IPS-NIHi11 (cell line): Measurements from ENCODE around the gene PHC2.

Source experiments
- DNase-seq: peaks from one replicate; pipeline ENCODE4 v3.0.0; 2012; ENCODE audit warnings: mixed read lengths, low spot score

PHC2 gene

DNA sequence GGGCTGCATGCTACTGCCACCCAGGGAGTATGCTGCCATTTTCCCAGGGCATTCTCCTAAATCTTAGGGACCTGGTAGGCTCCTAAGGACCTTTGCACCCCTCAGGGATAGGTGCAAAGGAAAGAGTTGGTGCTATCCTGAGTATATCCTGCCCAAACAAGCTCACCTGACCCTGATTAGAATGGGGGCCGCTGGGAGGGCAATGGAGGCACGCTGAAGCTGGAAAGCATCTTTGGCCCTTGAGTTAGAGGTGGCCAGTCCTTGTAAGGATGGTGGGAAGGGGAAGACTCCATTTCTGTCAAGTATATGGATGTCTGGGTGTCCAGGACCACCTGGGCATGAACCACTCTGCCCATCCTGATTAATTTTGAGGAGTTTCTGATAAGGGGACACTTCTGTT is 61.1 kb downstream of the PHC2 start:
- no peak for DNase-seq

DNA sequence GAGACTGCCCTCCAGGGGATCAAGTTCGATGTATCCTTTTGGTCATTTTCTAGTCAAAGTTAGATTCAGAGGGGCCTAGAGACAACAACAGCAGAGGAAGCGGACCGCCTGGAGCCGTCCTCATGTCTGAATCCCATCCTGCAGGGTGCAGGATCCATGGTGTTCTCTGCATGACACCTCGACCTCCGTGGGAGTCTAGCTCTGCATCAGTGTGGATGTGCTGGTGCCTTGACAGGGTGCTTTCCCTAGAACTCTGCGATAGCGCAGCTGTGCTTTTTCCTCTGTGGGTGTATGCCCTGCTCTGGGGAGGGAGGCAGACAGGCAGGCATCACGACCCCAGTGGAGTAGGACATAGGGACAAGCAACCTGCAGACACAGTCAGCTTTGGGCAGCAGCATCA is 61.8 kb downstream of the PHC2 start:
- DNase-seq, result no peak

DNA sequence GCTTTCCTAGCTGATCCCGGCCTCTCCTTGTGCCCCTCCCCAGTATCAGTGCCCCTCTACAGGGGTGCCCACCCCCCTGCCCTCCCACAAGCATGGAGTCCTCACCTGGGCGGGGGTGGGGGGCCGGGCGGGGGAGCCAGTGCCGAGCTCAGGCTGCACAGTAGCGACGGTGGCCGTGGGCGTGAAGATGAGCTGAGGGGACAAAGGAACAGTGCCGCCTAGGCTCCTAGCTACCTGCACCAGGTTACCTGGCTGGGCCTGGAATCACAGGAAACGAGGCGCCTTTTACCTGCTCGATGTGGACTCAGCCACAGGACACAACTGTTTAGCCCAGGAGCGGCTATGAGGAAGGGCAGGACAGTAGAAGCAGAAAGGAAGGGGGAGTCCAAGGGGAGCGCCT is 62.5 kb downstream of the PHC2 start:
- no peak for DNase-seq

DNA sequence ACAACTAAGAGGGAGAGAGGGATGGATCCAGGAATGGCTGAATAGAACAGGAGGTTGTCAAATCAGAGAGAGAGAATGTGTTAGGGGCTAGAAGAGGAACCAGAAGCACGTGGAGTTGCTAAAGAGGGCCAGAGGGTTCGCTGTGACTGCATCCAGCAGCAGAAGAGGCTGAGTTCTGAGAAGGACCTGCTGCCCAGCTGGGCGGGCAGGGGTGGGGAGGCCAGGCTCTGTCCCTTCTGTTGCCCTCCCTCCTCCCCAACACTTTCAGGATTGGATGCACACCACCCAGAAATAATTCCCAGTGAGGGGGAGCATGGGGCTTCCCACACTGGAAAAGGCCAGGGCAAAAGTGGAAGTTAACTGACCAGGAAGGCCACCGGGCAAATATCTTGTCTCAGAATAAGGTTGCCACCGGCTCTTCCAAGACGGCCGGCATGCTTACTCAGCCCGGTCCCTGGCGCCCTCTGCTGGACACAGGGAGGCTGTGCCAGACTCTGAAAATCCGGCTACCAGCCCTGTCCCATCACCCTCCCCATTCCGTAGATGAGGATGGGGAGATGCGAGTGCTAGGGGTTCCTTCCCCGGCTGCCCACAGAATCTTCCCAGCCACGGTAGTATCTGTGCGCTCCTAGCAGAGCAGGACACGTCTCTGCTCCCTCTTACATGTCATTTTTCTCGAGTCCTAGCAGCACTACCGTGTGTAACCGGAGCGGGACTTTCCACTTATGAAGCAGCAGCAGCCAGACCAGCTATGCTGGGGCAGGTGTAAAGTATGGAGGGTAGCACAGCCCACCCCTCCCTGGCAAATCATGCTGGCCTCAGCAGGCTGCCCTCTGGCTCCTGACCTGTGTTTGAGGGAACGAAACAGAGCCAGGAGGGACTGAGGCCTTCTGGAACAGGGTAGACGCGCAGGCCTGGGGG is 63.1 kb downstream of the PHC2 start:
- peak; percentile 89 for DNase-seq

DNA sequence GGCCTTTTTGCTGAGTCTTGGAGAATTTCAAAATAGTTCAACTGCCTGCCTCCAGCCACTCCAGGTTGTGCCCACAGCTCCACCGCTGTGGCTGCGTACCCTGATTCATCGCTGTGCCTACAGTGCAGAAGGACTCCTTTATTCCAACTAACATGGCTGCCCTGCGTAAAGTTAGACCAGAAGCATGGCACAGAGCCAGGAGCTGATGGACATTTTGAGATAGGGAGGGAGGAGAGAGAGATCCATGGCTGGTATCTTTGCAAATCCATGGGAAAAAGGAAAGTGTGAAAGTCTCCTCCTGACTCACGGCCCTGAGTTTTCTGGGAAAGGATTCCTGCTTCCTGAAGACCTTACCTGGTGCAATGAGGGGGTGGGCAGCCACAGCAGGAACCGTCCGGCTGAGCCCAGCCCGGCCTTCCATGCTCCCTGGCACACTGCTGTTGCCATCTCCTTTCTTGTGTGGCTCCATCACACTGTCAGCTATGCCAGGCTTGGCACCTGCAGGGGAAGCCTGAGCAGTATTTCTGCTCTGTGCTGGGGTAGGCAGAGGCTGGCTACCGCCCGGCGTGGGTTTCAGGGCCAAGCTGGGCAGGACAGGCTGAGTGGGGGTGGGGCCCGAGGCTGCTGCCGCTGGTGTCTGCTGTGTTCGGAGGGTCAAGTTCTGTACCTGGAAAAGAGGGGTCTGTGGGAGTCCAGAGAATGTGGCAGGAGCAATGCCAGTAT is 64.0 kb downstream of the PHC2 start:
- DNase-seq, result no peak

DNA sequence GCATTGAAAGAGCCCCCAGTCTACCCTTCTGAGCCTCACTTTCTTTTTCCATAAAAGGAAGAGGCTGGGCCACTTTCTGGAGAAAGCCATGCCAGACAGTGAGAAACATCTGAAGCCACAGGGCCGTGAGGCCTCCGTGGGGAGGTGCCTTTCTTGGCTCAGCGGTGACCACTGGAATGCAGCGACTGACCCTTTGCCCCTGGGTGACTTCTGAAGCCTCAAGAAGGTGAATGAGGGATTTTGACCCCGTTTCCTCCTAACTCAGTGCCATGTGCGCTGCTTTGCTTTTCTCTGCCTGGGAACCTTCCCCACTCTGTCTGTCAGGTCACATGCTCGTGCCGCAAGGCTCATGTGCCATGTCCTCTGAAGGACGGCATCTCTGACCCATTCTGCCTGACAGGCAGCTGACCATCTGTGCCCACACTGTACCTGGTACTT is 65.3 kb downstream of the PHC2 start:
- DNase-seq, result no peak

DNA sequence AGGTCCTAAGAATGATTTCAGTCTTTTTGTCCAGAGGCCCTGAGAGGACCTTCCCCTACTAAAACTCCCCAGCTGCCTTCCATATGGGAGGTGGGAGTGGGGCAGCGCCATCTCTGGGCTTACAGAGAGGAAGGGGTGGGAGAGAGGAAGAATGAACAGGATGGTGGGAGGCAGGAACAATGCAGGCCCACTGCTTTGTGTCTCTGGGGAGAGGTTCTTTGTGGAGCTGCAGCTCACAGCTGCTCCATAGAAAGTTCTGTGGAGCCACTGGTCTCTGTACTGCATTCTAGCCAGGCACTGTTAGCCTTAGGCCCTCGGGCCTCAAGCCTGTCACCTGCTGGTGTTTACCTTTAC is 66.4 kb downstream of the PHC2 start:
- no peak for DNase-seq

DNA sequence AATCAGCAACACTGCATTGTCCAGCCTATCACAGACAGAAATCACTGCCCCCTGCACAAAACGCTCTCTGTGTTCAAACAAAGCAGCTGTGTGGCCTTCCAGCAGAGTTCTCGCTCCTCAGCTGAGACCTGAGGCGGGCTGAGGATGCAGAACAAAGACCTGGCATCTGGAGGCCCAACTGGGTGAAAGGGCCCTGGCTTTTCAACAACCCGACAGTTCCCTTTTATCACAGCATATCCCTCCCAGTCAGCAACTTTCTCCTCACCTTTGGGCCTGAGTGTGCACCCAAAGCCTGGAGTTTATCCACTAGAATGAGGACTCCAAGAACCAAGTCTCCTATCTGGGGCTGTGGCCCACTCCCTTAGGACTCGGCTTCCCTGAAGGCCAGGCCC is 67.4 kb downstream of the PHC2 start:
- no peak for DNase-seq

DNA sequence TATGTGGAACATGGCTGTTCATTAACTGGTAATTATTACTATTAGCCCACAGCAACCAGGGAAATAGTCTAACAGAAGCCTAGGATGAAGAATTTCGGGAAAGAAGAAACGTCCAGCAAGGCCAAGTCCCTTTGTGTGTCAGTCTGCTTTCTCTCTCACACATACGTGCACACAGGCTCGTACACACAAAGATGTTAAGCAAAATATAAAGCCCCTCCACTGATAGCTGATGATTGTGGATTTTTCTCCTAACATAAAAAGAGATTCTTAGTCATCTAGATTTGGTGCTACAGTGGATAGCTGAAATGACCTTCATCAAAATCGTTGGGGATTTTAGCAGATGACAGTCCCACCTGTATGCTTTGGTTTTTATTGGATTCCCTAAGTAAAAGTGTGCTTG is 67.9 kb downstream of the PHC2 start:
- DNase-seq, result no peak

DNA sequence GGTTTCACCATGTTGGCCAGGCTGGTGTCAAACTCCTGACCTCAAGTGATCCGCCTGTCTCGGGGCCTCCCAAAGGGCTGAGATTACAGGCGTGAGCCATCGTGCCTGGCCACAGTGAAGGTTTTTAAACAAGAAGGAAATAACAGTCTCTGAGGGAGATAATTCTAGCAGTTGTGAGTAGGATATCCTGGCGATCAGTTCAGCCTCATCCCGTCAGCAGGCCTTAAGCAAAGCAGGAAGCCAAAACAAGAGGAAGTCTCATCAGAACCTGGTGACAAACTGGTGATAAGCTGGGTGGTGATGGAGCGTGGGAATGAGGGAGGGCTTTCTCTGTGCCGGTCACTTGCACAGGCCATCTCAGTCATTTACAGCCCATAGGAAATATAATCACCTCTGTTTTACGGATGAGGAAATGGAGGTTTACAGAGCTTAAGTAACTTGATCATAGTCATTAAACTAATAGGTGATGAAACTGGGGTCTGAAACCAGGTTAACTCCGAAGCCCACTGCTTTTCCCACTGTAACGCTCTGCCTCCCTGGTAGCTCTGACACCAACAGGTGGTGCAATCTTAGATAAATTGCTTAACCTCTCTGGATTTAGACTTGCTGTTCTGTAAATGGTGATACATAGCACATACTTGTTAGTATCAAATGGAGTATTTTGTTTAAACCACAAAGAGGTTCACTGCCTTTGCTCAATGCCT is 69.2 kb downstream of the PHC2 start:
- no peak for DNase-seq

DNA sequence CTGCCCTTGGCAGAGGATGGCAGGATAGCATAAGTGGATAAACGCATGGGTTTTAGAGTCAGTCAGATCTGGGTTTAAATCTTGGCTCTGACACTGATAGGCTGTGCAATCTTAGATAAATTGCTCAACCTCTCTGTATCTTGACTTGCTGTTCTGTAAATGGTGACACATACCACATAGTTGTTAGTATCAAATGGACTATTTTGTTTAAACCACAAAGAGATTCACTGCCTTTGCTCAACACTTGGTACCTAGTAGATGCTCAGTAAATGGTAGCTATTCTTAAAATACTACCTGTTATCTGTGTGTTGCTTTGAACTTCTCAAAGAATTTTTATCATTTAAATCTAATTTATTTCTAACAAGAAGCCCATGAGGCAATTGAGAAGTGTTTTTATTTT is 70.5 kb downstream of the PHC2 start:
- DNase-seq, result no peak

DNA sequence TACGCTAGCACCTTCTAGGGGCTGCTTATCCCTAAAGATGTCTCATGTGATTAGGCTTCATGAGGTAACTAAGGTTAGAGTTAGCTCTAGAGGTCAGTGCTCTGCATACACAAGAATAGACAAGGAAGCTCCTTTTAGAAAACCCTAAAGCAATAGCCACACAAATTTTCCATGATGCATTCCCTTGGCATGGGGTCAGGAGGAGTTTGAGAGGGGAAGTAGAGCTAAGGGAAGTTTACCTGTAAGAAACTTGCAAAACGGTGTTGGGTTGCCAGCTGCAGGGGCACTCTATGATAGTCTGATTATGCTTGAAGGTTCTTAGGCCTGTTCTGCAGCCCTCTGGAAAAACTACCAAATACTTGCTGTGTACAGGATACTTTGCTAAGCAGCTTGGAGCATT is 71.0 kb downstream of the PHC2 start:
- DNase-seq, result no peak

DNA sequence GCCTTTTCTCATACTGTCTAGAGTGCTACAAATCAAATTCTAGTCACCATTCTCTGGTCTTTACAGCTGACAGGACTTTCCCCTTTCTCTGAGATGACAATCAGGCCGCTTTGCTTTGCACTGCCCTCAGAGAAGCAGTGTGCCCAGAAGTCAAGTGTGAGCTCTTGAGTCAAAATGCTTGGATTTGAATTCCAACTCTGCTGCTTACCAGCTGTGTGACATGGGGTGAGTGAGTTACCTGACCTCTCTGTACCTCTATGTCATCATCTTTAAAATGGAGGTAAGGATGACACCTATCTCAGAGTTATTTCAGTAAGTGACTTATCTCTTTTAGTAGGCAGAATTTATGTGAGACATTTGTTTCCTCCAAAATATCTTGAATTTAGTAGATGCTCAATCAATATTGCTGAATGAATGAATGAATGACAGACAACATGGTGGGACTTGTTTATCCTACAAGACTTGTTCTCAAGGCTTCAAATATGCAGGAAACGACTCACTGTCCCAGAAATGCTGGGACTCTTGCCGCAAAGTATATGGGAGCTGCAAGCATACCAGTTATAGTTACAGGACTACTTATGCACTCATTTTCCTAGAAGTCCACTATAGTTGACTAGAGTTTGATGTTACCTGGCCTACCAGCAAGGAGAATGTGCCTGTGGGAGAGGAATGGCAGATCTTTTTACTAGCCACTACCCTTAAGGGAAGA is 71.9 kb downstream of the PHC2 start:
- no peak for DNase-seq

DNA sequence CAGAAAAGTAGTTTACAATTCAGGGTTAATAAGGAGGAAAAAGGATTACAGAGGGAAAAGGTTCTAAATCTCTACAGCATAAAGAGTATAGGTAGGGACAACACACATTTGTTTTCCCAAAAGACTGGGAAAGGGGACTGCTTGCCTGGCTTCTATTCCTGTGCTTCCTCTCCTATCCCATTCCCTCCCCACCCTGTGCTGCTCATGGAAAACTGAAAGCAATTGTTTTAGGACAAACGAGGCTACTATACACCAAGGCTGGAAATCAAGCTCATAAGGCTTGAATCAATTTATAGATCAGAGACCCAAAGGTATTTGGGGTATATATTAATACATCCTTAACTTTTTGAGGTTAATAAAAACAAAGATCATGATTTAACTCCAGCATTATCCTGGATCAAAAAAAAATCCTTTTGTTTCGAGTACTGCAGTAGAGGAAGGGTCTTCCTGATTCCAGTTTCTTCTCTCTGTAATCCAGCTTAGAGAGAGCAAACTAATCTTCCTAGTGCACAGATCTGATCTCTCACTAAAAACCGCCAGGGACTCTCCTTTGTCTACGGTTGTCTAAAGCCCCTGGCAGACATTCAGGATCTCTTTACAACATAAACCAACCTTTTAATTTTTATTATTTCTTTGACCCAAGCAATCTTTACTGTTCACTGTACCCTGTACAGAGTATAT is 72.6 kb downstream of the PHC2 start:
- DNase-seq, result no peak

DNA sequence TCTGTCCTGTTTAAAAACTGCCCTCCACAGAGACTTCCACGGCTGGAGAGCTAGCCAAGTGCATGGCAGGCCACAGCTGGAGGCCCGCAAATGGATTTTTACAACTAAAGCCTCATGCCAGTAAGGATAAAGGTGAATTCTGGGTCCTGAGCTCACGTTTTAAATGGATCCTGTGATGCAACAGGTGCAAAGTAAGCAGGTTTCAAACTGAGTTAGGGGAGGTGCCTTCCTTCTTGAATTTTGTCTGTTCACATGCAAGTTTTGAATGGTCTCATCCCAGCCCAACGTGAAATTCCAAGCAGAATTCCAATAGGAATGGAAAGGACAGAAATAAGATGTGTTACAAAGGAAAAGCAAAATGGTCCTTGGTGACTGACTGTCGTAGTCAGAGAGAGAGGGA is 73.8 kb downstream of the PHC2 start:
- no peak for DNase-seq

DNA sequence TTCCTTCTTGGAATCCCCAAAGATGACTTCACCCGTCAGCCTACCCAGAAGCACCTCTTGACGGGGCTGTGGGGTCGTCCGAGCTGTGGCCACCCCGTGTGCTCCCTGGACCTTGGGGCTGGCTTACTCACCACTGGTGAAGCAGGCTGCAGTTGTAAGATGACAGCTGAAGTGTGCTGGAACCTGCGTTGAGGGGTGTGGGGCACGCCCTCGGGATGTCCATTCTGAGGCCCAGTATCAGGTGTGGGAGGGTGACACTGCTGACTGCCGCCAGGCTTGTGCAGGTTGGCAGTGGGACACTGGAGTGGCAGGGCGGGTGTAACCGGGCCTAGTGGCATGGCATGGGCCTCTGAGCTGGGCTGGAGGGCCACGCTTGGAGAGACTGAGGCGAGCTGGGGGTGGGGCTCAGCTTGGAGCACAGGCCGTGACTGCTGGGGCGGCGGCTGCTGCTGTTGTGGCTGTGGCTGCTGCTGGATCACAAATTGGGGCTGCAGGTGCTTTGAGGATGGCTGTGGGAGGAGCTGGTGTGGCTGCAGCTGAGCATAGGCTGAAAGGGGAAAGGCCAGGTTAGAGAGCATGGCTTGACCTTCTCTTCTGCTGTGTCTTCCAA is 76.1 kb downstream of the PHC2 start:
- DNase-seq, result no peak

DNA sequence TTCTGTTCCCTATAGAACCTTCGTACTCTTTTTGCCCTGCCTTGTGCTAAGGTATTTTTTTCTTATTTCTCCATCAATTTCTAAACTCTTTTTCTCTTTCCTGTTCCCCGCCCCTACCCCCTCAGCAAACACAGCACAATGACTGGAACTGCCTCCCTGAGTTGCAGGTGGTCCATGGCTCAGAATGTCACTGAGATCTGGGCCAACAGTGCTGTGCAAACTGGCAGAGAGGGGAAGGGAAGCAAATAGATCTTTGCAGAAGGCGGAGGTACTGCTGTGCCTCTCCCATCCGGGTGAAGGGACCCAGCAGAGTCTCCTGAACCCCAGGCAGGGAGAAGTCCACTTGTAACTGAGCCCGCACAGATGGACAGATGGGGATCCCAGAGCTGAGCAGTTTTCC is 77.4 kb downstream of the PHC2 start:
- DNase-seq, result no peak

DNA sequence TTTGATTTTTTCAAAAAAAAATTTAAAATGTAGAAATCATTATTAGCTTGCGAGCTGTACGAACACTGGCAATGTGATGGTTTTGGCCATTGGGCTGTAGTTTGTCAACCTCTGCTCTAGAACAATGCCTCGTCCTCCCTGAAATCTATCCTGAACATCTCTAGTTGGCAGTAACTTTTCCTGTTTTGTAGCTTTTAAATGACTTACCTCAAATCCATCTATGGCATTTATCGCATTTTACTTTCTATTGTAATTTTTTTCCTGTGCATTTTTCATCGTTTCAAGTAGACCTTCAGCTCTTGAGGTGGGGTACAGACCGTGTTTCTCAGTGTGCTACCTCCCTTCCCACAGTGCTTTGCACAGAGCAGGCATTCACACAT is 79.6 kb downstream of the PHC2 start:
- DNase-seq, result no peak

DNA sequence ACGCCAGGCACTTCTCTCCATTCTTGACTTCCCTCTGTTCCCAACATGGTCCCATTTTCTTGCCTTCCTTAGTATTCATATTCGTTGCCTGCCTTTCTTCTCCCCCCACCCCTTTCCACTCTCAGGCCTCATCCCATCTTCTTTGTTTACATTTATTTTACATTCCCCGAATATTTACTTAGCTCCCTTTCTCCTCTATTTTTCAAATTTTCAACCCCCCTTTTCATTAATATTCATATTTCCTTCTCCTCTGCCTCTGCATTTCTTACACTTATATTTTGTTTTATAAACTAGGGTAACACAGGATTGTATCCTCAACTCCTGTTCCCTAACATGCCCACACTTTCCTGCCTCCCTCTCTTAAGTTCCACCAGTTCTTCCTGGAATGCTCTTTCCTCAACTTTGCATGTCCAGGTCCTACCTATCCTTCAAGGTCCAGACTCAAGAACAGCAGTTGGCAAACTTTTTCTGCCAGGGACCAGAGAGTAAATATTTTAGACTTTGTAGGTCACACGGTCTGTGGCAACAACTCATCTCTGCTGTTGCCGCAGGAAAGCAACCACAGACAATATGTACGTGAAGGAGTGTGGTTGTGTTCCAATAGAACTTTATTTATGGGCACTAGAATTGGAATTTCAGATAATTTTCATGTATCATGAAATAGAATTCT is 80.1 kb downstream of the PHC2 start:
- no peak for DNase-seq

DNA sequence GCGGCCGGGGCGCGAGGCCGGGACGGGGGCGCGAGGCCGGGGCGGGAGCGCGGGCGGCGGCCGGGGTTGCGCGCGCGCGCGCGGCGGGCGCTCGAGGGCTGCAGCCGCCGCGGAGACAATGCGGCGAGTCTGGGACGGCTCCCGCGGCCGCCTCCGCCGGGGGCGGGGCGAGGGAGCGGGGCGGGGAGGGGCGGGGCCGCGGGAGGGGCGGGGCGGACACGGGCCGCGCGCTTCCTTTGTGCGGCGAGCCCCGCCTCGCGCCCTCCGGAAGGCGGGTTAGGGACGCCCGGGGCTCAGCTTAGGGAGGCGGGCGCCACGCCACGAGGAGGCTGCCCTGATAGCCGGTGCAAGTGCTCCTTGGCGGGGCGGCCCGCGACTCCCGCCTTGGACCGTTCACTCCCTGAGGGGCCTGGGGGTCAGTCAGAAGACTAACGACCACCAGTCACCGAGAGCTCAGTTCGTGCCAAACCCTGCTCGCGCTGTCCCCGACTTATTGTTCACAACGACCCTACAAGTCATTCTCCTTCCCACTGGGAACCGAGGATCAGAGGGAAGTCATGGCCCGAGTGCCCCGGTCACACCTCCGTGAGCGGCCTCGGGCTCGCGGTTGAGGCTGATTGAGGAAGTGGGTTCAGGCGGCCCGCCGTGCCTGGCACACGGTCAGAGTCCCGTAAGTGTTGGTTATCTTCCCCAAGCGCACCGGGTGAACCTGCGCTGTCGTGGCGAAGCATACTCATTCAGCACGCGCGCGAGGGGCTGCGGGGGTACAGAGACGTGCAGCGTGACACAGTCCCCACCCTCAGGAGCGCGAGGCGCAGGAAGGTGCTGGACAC is 80.9 kb downstream of the PHC2 start:
- DNase-seq, result peak; percentile 97
